IPS-18a (cell line): ENCODE data around the gene CENPF.

Experiments used
- H3K27ac ChIP-seq: one replicate; pipeline ENCODE4 v1.5.1; 2013; ENCODE audit warnings: low read length
- H3K27me3 ChIP-seq: one replicate; pipeline ENCODE4 v1.6.1; 2013; ENCODE audit warnings: mild to moderate bottlenecking, low read length; ENCODE audit not compliant: control insufficient read depth, insufficient read depth
- H3K36me3 ChIP-seq: one replicate; pipeline ENCODE4 v1.6.1; 2013; ENCODE audit warnings: low read depth, low read length; ENCODE audit not compliant: control insufficient read depth
- H3K4me1 ChIP-seq: one replicate; pipeline ENCODE4 v1.6.1; 2013; ENCODE audit warnings: low read depth, low read length; ENCODE audit not compliant: control insufficient read depth
- H3K4me3 ChIP-seq: one replicate; pipeline ENCODE4 v1.5.1; 2013; ENCODE audit warnings: low read length
- H3K9ac ChIP-seq: one replicate; pipeline ENCODE4 v1.6.1; 2013; ENCODE audit warnings: mild to moderate bottlenecking, low read length, moderate library complexity
- H3K9me3 ChIP-seq: one replicate; pipeline ENCODE4 v1.6.1; 2013; ENCODE audit warnings: low read depth, low read length; ENCODE audit not compliant: control insufficient read depth

Gene CENPF

DNA sequence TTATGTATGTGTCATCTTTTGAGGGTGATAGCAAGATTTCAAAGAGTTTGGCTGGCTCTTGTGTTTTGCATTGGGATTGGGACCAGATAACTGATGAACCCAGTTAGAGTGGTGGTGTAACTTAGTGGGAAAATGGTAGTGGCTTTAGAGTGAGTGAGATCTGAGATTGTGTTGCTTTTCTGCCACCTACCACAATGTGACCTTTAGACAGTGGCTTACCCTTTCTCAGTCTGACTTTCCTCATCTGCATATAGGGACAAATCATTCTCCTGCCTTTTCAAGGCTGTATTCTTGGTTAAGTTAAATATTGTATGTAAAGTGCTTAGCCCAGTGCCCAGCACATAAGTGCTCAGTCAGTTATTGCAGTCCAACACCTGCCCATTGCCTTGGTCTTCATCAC is 31.3 kb downstream of the CENPF start:
- H3K27me3 ChIP-seq: no peaks in the 10 kb centered on the region

GRCh38 chr1:214635086-214635485 is 32.1 kb downstream of the CENPF start:
- no peaks in the 10 kb centered on the region for H3K27me3 ChIP-seq
- H3K4me1 ChIP-seq: no peaks in the 10 kb centered on the region
- peaks cover 97% of the 10 kb centered on the region for H3K36me3 ChIP-seq
- H3K4me3 ChIP-seq: no peak overlapping the region
- H3K9me3 ChIP-seq: no peaks in the 10 kb centered on the region
- H3K27ac ChIP-seq: no peak overlapping the region
- no peak overlapping the region for H3K9ac ChIP-seq

More for the DNA sequence above, 31.3 kb downstream of the CENPF start:
- Histone ChIP-seq H3K27ac (no peak overlapping the region), H3K9ac (no peak overlapping the region), H3K36me3 (peaks cover 97% of the 10 kb centered on the region), H3K4me3 (no peak overlapping the region), H3K4me1 (no peaks in the 10 kb centered on the region), H3K9me3 (no peaks in the 10 kb centered on the region)

DNA sequence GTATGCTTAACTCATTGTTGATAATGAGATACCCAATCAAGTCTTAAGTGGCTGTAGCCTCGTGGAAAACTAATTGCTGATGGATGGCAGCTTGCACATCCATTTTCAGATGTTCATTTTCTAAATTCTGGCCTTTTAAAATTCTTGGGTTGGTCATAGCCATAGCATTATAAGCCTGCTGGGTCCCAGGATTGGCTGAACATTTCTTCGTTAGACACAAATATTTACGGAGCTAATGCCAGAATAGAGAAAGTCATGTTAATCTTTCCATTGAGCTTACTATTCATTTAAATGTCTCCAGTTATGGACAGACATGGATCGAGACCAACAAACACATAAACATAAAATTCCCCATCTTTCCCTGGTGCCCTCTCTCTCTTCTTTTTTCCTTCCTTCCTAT is 32.5 kb downstream of the CENPF start:
- H3K9me3 ChIP-seq: no peaks in the 10 kb centered on the region
- H3K4me3 ChIP-seq: no peak overlapping the region
- H3K4me1 ChIP-seq: no peaks in the 10 kb centered on the region
- no peak overlapping the region for H3K27ac ChIP-seq
- H3K36me3 ChIP-seq: peaks cover 97% of the 10 kb centered on the region
- H3K27me3 ChIP-seq: no peaks in the 10 kb centered on the region
- H3K9ac ChIP-seq: no peak overlapping the region

DNA sequence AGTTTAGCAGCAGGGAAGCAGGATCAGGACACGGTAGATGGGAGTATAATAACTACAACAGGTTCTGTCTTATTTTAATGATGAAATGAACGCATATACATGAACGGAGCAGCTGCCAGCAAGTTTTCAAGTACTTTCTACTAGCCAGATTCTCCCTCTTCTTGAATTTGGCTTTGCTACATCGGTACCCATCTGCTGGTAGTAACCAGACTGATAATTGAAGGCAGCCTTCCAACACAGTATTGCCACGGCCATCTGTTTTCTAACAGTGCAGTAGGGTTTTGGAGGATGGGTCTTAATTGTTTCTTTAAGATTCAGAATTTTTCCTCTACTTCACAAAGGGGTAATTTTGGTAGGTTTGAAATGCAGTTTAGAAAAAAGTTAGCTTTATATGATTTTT is 33.4 kb downstream of the CENPF start:
- Histone ChIP-seq H3K9me3 (no peaks in the 10 kb centered on the region), H3K36me3 (peaks cover 97% of the 10 kb centered on the region), H3K27ac (no peak overlapping the region), H3K27me3 (no peaks in the 10 kb centered on the region), H3K9ac (no peak overlapping the region), H3K4me1 (no peaks in the 10 kb centered on the region), H3K4me3 (no peak overlapping the region)

GRCh38 chr1:214637125-214637524 is 34.1 kb downstream of the CENPF start:
- Histone ChIP-seq H3K4me3 (no peak overlapping the region), H3K36me3 (peaks cover 97% of the 10 kb centered on the region)

DNA sequence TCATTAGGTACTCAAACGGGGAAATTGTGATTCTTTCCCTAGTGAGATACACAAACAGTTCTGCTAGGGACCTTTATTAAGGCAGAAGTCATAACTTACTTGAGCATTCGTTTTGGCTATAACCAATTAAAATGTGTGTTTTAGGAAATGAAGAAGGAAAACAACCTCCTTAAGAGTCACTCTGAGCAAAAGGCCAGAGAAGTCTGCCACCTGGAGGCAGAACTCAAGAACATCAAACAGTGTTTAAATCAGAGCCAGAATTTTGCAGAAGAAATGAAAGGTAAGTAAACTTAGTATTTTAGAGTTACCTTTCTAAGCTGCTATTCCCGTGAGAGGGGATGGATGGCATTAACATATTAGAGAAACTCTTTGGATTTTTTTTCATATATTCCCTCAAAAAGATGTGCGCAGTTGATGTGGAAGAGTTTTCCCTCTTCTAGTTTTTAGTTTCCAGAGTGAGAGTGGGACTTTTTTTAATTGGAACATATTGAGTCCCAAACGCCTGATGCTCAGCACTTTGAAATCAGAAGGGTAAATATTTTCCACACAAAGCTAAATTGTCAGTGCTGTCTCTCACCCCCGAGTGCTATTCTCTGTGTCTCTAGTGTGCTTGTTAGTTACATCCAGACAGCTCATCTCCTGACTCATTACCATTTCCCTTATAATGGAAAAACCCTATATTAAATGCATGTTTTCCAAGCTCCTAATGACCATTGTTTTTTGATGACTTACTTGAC is 34.9 kb downstream of the CENPF start:
- H3K4me3 ChIP-seq: no peak overlapping the region
- H3K9ac ChIP-seq: no peak overlapping the region
- no peak overlapping the region for H3K27ac ChIP-seq
- H3K9me3 ChIP-seq: no peaks in the 10 kb centered on the region
- H3K27me3 ChIP-seq: no peaks in the 10 kb centered on the region
- H3K4me1 ChIP-seq: no peaks in the 10 kb centered on the region
- peaks cover 97% of the 10 kb centered on the region for H3K36me3 ChIP-seq

More at GRCh38 chr1:214637125-214637524, 34.1 kb downstream of the CENPF start:
- no peaks in the 10 kb centered on the region for H3K9me3 ChIP-seq
- no peak overlapping the region for H3K9ac ChIP-seq
- no peaks in the 10 kb centered on the region for H3K4me1 ChIP-seq
- H3K27ac ChIP-seq: no peak overlapping the region
- H3K27me3 ChIP-seq: no peaks in the 10 kb centered on the region

- H3K36me3 ChIP-seq: peaks cover 95% of the 10 kb centered on the region
- no peak overlapping the region for H3K27ac ChIP-seq
- no peak overlapping the region for H3K9ac ChIP-seq
- H3K27me3 ChIP-seq: no peaks in the 10 kb centered on the region
- no peak overlapping the region for H3K4me3 ChIP-seq
- H3K9me3 ChIP-seq: no peaks in the 10 kb centered on the region
- H3K4me1 ChIP-seq: no peaks in the 10 kb centered on the region
Observed at GRCh38 chr1:214638459-214638807, 35.4 kb downstream of the CENPF start.

DNA sequence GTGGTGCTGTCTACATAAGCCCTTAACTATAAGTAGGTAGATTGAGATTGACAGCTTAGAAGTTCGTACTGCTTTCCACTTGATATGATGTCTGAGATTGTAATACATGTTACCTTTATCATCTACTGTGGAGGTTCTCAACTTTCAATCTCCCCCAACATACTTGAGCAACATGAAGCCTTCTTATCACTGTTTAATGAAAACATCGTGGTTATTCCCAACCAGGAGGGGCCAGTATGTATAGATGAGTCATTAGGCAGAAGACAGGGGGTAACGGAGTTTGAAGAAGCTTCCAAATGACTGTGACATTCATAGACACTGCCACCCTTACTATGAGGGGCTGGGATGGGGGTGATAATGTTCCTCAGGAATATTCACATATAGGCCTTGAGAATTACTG is 36.0 kb downstream of the CENPF start:
- H3K27ac ChIP-seq: no peak overlapping the region
- H3K4me1 ChIP-seq: no peaks in the 10 kb centered on the region
- H3K27me3 ChIP-seq: no peaks in the 10 kb centered on the region
- no peak overlapping the region for H3K9ac ChIP-seq
- peaks cover 95% of the 10 kb centered on the region for H3K36me3 ChIP-seq
- no peak overlapping the region for H3K4me3 ChIP-seq
- H3K9me3 ChIP-seq: no peaks in the 10 kb centered on the region

DNA sequence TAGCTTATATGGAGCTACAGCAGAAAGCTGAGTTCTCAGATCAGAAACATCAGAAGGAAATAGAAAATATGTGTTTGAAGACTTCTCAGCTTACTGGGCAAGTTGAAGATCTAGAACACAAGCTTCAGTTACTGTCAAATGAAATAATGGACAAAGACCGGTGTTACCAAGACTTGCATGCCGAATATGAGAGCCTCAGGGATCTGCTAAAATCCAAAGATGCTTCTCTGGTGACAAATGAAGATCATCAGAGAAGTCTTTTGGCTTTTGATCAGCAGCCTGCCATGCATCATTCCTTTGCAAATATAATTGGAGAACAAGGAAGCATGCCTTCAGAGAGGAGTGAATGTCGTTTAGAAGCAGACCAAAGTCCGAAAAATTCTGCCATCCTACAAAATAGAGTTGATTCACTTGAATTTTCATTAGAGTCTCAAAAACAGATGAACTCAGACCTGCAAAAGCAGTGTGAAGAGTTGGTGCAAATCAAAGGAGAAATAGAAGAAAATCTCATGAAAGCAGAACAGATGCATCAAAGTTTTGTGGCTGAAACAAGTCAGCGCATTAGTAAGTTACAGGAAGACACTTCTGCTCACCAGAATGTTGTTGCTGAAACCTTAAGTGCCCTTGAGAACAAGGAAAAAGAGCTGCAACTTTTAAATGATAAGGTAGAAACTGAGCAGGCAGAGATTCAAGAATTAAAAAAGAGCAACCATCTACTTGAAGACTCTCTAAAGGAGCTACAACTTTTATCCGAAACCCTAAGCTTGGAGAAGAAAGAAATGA is 37.6 kb downstream of the CENPF start:
- no peak overlapping the region for H3K4me3 ChIP-seq
- H3K4me1 ChIP-seq: no peaks in the 10 kb centered on the region
- H3K9ac ChIP-seq: no peak overlapping the region
- peaks cover 95% of the 10 kb centered on the region for H3K36me3 ChIP-seq
- H3K27ac ChIP-seq: no peak overlapping the region
- H3K27me3 ChIP-seq: no peaks in the 10 kb centered on the region
- no peaks in the 10 kb centered on the region for H3K9me3 ChIP-seq

DNA sequence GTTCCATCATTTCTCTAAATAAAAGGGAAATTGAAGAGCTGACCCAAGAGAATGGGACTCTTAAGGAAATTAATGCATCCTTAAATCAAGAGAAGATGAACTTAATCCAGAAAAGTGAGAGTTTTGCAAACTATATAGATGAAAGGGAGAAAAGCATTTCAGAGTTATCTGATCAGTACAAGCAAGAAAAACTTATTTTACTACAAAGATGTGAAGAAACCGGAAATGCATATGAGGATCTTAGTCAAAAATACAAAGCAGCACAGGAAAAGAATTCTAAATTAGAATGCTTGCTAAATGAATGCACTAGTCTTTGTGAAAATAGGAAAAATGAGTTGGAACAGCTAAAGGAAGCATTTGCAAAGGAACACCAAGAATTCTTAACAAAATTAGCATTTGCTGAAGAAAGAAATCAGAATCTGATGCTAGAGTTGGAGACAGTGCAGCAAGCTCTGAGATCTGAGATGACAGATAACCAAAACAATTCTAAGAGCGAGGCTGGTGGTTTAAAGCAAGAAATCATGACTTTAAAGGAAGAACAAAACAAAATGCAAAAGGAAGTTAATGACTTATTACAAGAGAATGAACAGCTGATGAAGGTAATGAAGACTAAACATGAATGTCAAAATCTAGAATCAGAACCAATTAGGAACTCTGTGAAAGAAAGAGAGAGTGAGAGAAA is 38.4 kb downstream of the CENPF start:
- H3K4me3 ChIP-seq: no peak overlapping the region
- H3K27me3 ChIP-seq: no peaks in the 10 kb centered on the region
- peaks cover 97% of the 10 kb centered on the region for H3K36me3 ChIP-seq
- H3K9ac ChIP-seq: no peak overlapping the region
- H3K9me3 ChIP-seq: no peaks in the 10 kb centered on the region
- H3K4me1 ChIP-seq: no peaks in the 10 kb centered on the region
- H3K27ac ChIP-seq: no peak overlapping the region

GRCh38 chr1:214643030-214643429 is 40.0 kb downstream of the CENPF start:
- Histone ChIP-seq H3K27me3 (no peaks in the 10 kb centered on the region), H3K9ac (no peak overlapping the region), H3K36me3 (peaks cover 98% of the 10 kb centered on the region), H3K9me3 (no peaks in the 10 kb centered on the region), H3K27ac (no peak overlapping the region), H3K4me1 (no peaks in the 10 kb centered on the region), H3K4me3 (no peak overlapping the region)
